Adipose tissue (tissue), 3 donors: ENCODE measurements around the gene COL6A6. TPM values are rescaled to one million over a fixed set of nuclear protein-coding genes. Genes with fewer than 3 reads are reported as not detected.

Source experiments
- H3K27ac ChIP-seq: one replicate; pipeline ENCODE4 v1.5.1; 2013; ENCODE audit warnings: low read depth, low read length
- WGBS, 3 donors: extraction: QIAGEN DNeasy Blood & Tissue Kit; methylation state at CpG; one replicate each; pipeline ENCODE4 v1.1.7; 2013; 5-methylcytosine and 5-hydroxymethylcytosine counted together
- polyA plus RNA-seq, 3 donors: library from polyadenylated mRNA; stranded (reverse); fragments of 200-250 nt; gene quantifications; one replicate each; pipeline ENCODE4 v1.2.3, GENCODE V29; 2013
- donor health status: healthy with polysubstance abuse.
- donor health status: Bipolar disorder and iron deficiency.
- donor health status: healthy.

The COL6A6 gene
- polyA plus RNA-seq: under 1 TPM; 0.10 to 0.25 (median 0.22) TPM

GRCh38 chr3:130516645-130517512, at the start of gene COL6A6:
Gene COL6A6 (plus strand): TSS chr3:130517177. CDS start chr3:130560365, 43,188 bp downstream.
- H3K27ac ChIP-seq: no peak within 1 kb of the TSS
- 2 to 4% (median 3%) methylated on average over 54 to 58 of the region's 58 CpGs for WGBS, 3 donors

- 90 to 100% (median 97%) methylated on average over 1 of the region's 1 CpG for WGBS, 3 donors
- H3K27ac ChIP-seq: no peak overlapping the region
Measured at GRCh38 chr3:130468311-130468710, 48.7 kb upstream of the COL6A6 start.

GRCh38 chr3:130470126-130470525, 46.9 kb upstream of the COL6A6 start:
- 52 to 59% (median 58%) methylated on average over 3 of the region's 3 CpGs for WGBS, 3 donors
- H3K27ac ChIP-seq: no peak overlapping the region

GRCh38 chr3:130473416-130473815, 43.6 kb upstream of the COL6A6 start:
- WGBS, 3 donors: 49 to 70% (median 59%) methylated on average over 2 of the region's 2 CpGs
- H3K27ac ChIP-seq: no peak overlapping the region

- H3K27ac ChIP-seq: no peak overlapping the region
- WGBS, 3 donors: 10 to 30% (median 13%) methylated on average over 4 of the region's 4 CpGs
Measured at GRCh38 chr3:130480736-130481135, 36.2 kb upstream of the COL6A6 start.

- WGBS, 3 donors: 32 to 81% (median 67%) methylated on average over 1 of the region's 1 CpG
- no peak overlapping the region for H3K27ac ChIP-seq
Measured at GRCh38 chr3:130488288-130488687, 28.7 kb upstream of the COL6A6 start.

- H3K27ac ChIP-seq: no peak overlapping the region
- 34 to 76% (median 74%) methylated on average over 2 of the region's 2 CpGs for WGBS, 3 donors
Measured at GRCh38 chr3:130488769-130489450, 28.1 kb upstream of the COL6A6 start.

- 66 to 75% (median 68%) methylated on average over 1 of the region's 1 CpG for WGBS, 3 donors
- no peak overlapping the region for H3K27ac ChIP-seq
Measured at GRCh38 chr3:130490241-130490640, 26.7 kb upstream of the COL6A6 start.

- 70 to 79% (median 78%) methylated on average over 6 of the region's 6 CpGs for WGBS, 3 donors
- H3K27ac ChIP-seq: no peak overlapping the region
Measured at GRCh38 chr3:130491431-130491830, 25.5 kb upstream of the COL6A6 start.

GRCh38 chr3:130504701-130505100, 12.3 kb upstream of the COL6A6 start:
- WGBS, 3 donors: 91 to 93% (median 91%) methylated on average over 2 of the region's 2 CpGs
- no peak overlapping the region for H3K27ac ChIP-seq

- 69 to 82% (median 76%) methylated on average over 3 of the region's 3 CpGs for WGBS, 3 donors
- no peak overlapping the region for H3K27ac ChIP-seq
Measured at GRCh38 chr3:130506031-130506430, 10.9 kb upstream of the COL6A6 start.

GRCh38 chr3:130507746-130508145, 9.2 kb upstream of the COL6A6 start:
- WGBS, 3 donors: 81 to 95% (median 85%) methylated on average over 2 of the region's 2 CpGs
- H3K27ac ChIP-seq: no peak overlapping the region

GRCh38 chr3:130509008-130509407, 8.0 kb upstream of the COL6A6 start:
- no peak overlapping the region for H3K27ac ChIP-seq
- WGBS, 3 donors: 36 to 52% (median 43%) methylated on average over 6 of the region's 6 CpGs

- 44 to 52% (median 52%) methylated on average over 1 of the region's 1 CpG for WGBS, 3 donors
- no peak overlapping the region for H3K27ac ChIP-seq
Measured at GRCh38 chr3:130514681-130515080, 2.3 kb upstream of the COL6A6 start.

GRCh38 chr3:130515755-130516154, 1.2 kb upstream of the COL6A6 start:
- WGBS, 3 donors: 69 to 78% (median 73%) methylated on average over 2 of the region's 2 CpGs
- no peak overlapping the region for H3K27ac ChIP-seq

GRCh38 chr3:130517602-130518001, 625 bp downstream of the COL6A6 start:
- WGBS, 3 donors: 13 to 20% (median 16%) methylated on average over 11 of the region's 11 CpGs
- no peak overlapping the region for H3K27ac ChIP-seq

- 67 to 80% (median 78%) methylated on average over 4 of the region's 4 CpGs for WGBS, 3 donors
- no peak overlapping the region for H3K27ac ChIP-seq
Measured at GRCh38 chr3:130519754-130520153, 2.8 kb downstream of the COL6A6 start.

- WGBS, 3 donors: 92 to 95% (median 93%) methylated on average over 2 of the region's 2 CpGs
- no peak overlapping the region for H3K27ac ChIP-seq
Measured at GRCh38 chr3:130522399-130522798, 5.4 kb downstream of the COL6A6 start.

- no peak overlapping the region for H3K27ac ChIP-seq
- 79 to 94% (median 86%) methylated on average over 1 of the region's 1 CpG for WGBS, 3 donors
Measured at GRCh38 chr3:130527426-130527825, 10.4 kb downstream of the COL6A6 start.
